ENCODE measurements around the gene OPCML.

The OPCML gene

GRCh38 chr11:132987936-132988335, 544.4 kb downstream of the OPCML start:
- DNase-seq (ENCODE audit: low read depth, low spot score) = no peak

- DNase-seq (ENCODE audit: low read depth, low spot score) = no peak
Observed at GRCh38 chr11:132983641-132983978, 548.7 kb downstream of the OPCML start.

- no peak for DNase-seq (ENCODE audit: low read depth, low spot score)
Observed at GRCh38 chr11:132982772-132983640, 549.3 kb downstream of the OPCML start.

- DNase-seq (ENCODE audit: low read depth, low spot score) = no peak
Observed at GRCh38 chr11:132981131-132981956, 551.0 kb downstream of the OPCML start.

GRCh38 chr11:132980670-132981069, 551.6 kb downstream of the OPCML start:
- DNase-seq (ENCODE audit: low read depth, low spot score) = no peak

DNA sequence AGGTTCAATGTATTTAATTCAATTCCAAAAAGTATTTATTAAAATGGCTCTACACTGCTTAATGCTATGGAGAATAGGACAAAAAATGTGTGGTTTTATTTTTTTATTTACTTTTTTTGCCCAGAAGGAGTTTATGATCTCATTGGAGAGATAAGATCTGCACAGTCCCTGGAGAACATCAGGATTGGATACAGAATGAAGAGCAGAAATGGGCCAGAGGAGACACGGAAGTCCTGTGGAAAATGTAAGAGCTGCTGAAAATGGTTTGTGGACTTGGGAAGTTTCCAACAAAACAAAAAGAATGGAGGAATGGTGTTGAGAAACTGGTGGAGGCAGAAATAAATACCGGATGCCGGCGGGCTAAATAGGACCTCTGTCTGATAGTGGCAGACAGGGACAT, 554.6 kb downstream of the OPCML start:
- no peak for DNase-seq (ENCODE audit: low read depth, low spot score)

DNA sequence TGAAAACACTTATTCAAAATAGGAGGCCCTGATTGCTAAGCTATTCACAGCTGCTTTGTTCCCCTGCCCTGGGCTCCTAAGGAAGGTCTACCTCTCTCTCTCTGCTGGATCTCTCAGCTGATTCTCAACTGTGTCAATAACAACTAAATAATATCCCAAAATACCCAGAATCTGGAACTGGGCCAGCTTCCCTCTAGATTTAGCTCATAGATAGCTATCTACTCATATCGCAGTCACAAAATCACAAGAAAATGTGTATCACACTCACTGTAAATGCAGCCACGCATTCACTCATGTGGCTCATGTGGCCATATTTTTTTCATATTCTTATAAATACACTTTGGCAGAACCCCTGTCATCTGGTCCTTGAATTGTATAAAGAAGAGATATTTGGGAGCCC, 555.1 kb downstream of the OPCML start:
- DNase-seq (ENCODE audit: low read depth, low spot score) = no peak

DNA sequence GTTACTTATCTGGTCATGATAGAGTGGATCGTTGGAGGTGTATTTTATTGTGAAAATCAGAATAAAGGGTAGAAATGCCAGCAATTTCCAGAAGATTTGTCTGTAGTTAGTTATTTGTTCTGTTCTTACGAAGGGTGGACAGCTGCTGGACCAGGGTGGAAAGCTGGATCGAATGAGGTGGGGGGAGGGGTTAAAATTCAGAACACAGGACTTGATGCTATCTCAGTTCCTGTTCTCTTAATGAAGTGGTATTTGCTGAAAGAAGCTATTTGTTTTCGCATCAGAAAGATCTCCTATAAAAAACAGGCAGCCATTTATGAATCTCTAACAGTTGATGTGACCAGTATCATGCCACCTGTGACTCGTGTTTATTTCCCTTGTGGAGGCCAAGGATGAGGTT, 556.2 kb downstream of the OPCML start:
- DNase-seq (ENCODE audit: low read depth, low spot score) = no peak

- no peak for DNase-seq (ENCODE audit: low read depth, low spot score)
Observed at GRCh38 chr11:132973686-132974085, 558.6 kb downstream of the OPCML start.

GRCh38 chr11:132972565-132972964, 559.7 kb downstream of the OPCML start:
- no peak for DNase-seq (ENCODE audit: low read depth, low spot score)

GRCh38 chr11:132971351-132971750, 561.0 kb downstream of the OPCML start:
- no peak for DNase-seq (ENCODE audit: low read depth, low spot score)

DNA sequence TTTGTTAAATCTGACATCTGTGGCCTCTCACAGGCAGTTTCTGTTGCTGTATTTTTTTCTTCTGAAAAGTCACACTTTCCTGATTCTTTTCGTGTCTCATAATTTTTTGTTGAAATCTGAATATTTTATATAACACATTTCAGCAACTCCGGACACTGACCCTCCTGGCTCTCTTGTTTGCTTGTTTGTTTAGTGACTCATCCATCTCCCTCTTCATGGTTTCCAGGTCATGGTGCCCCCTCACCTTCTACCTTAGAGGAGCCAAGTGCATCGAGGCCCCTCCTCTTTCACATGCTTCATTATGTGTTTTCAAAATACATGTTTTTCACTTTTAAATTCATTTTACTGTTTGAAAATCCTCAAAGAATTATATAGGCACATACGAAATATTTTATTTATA, 562.4 kb downstream of the OPCML start:
- DNase-seq (ENCODE audit: low read depth, low spot score) = no peak

DNA sequence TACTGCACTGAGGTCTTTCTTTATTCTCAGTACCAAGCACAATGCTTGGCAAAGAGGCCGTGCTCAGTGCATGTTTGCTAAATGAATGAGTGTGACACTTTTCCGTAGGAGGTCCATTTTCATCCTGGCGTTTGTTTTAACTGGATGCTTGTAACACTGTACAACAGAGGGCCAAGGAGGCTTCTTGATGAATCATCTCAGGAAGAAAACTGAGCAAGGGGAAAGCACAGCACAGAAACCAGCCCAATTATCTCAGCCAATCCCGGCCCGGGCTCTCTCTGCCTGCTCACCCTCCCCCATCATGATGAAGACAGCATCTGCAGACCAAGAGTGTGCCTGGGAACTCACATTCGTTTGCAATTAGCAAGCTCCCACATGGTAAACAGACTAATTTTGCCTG, 570.3 kb downstream of the OPCML start:
- no peak for DNase-seq (ENCODE audit: low read depth, low spot score)

DNA sequence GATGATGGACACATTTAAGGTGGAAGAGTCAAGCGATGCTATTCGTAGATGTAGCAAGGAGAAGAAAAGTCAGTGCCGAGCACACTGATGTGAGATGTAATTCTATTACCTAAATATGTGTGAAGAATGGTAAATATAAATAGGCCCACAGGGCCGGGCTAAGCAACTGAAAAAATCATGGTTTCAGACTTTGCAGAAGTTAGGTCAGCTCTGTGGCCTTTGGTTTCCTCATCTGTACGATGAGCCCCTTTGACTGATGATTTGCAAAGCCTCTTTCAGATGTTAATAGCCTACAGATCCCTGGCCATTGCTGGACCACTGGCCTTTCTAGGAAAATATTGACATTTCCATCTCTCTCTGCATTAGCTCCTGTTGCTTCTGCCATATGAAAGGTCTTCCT, 570.8 kb downstream of the OPCML start:
- no peak for DNase-seq (ENCODE audit: low read depth, low spot score)

GRCh38 chr11:132960273-132961078, 571.8 kb downstream of the OPCML start:
- DNase-seq (ENCODE audit: low read depth, low spot score) = no peak

GRCh38 chr11:132959693-132960092, 572.6 kb downstream of the OPCML start:
- DNase-seq (ENCODE audit: low read depth, low spot score) = no peak

GRCh38 chr11:132957881-132958280, 574.4 kb downstream of the OPCML start:
- DNase-seq (ENCODE audit: low read depth, low spot score) = no peak

- no peak for DNase-seq (ENCODE audit: low read depth, low spot score)
Observed at GRCh38 chr11:132948252-132948651, 584.0 kb downstream of the OPCML start.

DNA sequence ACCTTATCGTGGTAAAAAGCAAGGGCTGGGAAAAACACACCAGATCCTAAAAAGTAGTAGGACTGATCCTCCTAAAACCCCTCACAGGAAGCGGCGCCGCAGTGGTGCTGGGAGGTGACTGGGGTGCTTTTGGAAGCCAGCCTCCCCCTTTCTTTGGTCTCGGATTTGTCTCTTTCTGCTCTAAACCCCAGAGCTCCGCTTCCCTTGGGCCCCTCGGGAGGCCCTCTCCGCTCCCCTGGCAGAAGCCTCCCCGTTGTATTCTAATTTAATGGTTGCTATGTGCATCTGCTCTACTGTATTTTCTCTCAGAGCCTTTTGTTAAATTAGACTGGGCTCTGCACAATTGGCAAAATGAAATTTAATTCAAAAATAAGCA, 587.7 kb downstream of the OPCML start:
- DNase-seq (ENCODE audit: low read depth, low spot score) = no peak

- no peak for DNase-seq (ENCODE audit: low read depth, low spot score)
Observed at GRCh38 chr11:132943706-132944568, 588.4 kb downstream of the OPCML start.

DNA sequence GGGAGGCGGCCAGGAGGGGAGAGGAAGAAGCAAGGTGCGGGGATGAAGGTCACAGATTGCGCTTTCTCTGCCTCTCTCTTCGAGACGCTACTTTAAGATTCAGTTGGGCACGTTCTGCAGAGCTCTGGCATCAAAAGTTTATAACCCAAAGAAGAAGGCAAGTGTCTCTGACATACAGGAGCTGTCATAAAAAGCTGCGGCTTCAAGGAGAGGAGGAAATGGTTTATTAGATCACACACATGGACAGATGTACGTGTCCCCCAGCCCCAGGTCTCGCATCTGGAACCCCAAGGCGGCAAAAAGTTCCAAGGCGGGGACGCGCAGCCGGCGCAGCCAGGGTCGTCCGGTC, 589.0 kb downstream of the OPCML start:
- no peak for DNase-seq (ENCODE audit: low read depth, low spot score)

Measured in iPS DF 19.7 (cell line).